ENCODE data around the gene ACTN4. TPM values are rescaled to one million over a fixed set of nuclear protein-coding genes. Genes with fewer than 3 reads are reported as not detected.

ACTN4 gene
- total RNA-seq, 1 donor from 2014 or later = 329 TPM

GRCh38 chr19:38690832-38691231 lies 43.4 kb downstream of the ACTN4 start:
- Mint-ChIP-seq H3K27ac (no peak overlapping the region), H3K4me3 (ENCODE audit: low read depth) (no peak overlapping the region), H3K4me1 (ENCODE audit: low read depth) (peaks cover 62% of the 10 kb centered on the region), H3K9me3 (no peaks in the 10 kb centered on the region), H3K27me3 (ENCODE audit: low read depth) (no peaks in the 10 kb centered on the region), H3K36me3 (ENCODE audit: low read depth) (peaks cover 21% of the 10 kb centered on the region)
- intact Hi-C loops (cut with micrococcal nuclease) = no loop called here
- DNase-seq (ENCODE audit: low spot score) = no peak

GRCh38 chr19:38691938-38692457 lies 44.5 kb downstream of the ACTN4 start:
- intact Hi-C loops (cut with micrococcal nuclease) = no loop called here
- no peak for DNase-seq (ENCODE audit: low spot score)
- Mint-ChIP-seq H3K27me3 (ENCODE audit: low read depth) (no peaks in the 10 kb centered on the region), H3K27ac (no peak overlapping the region), H3K9me3 (no peaks in the 10 kb centered on the region), H3K4me3 (ENCODE audit: low read depth) (no peak overlapping the region), H3K36me3 (ENCODE audit: low read depth) (peaks cover 21% of the 10 kb centered on the region), H3K4me1 (ENCODE audit: low read depth) (peaks cover 58% of the 10 kb centered on the region)

- H3K27ac Mint-ChIP-seq = no peak overlapping the region
- intact Hi-C loops (cut with micrococcal nuclease) = no loop called here
- H3K36me3 Mint-ChIP-seq (ENCODE audit: low read depth) = peaks cover 15% of the 10 kb centered on the region
- no peak for DNase-seq (ENCODE audit: low spot score)
- peaks cover 57% of the 10 kb centered on the region for H3K4me1 Mint-ChIP-seq (ENCODE audit: low read depth)
- H3K9me3 Mint-ChIP-seq = no peaks in the 10 kb centered on the region
- no peak overlapping the region for H3K4me3 Mint-ChIP-seq (ENCODE audit: low read depth)
- H3K27me3 Mint-ChIP-seq (ENCODE audit: low read depth) = no peaks in the 10 kb centered on the region
These were observed 45.3 kb downstream of the ACTN4 start for GRCh38 chr19:38692458-38693379.

GRCh38 chr19:38693380-38694223 lies 46.2 kb downstream of the ACTN4 start:
- H3K4me1 Mint-ChIP-seq (ENCODE audit: low read depth) = peaks cover 64% of the 10 kb centered on the region
- H3K27me3 Mint-ChIP-seq (ENCODE audit: low read depth) = no peaks in the 10 kb centered on the region
- H3K27ac Mint-ChIP-seq = peak overlapping the region; percentile 63
- H3K4me3 Mint-ChIP-seq (ENCODE audit: low read depth) = peak overlapping the region; percentile 32
- no peaks in the 10 kb centered on the region for H3K9me3 Mint-ChIP-seq
- H3K36me3 Mint-ChIP-seq (ENCODE audit: low read depth) = peaks cover 13% of the 10 kb centered on the region
- DNase-seq (ENCODE audit: low spot score) = no peak
- intact Hi-C loops (cut with micrococcal nuclease) = no loop called here

- Mint-ChIP-seq H3K27me3 (ENCODE audit: low read depth) (no peaks in the 10 kb centered on the region), H3K4me3 (ENCODE audit: low read depth) (no peak overlapping the region), H3K36me3 (ENCODE audit: low read depth) (peaks cover 11% of the 10 kb centered on the region), H3K4me1 (ENCODE audit: low read depth) (peaks cover 65% of the 10 kb centered on the region), H3K27ac (peak overlapping the region; percentile 33), H3K9me3 (no peaks in the 10 kb centered on the region)
- no peak for DNase-seq (ENCODE audit: low spot score)
- intact Hi-C loops (cut with micrococcal nuclease) = no loop called here
These were observed 47.9 kb downstream of the ACTN4 start for GRCh38 chr19:38695317-38695683.

GRCh38 chr19:38695832-38696728 lies 48.6 kb downstream of the ACTN4 start:
- Mint-ChIP-seq H3K27ac (peak overlapping the region; percentile 32), H3K36me3 (ENCODE audit: low read depth) (peaks cover 15% of the 10 kb centered on the region), H3K4me3 (ENCODE audit: low read depth) (no peak overlapping the region), H3K9me3 (no peaks in the 10 kb centered on the region), H3K27me3 (ENCODE audit: low read depth) (no peaks in the 10 kb centered on the region), H3K4me1 (ENCODE audit: low read depth) (peaks cover 65% of the 10 kb centered on the region)
- intact Hi-C loops (cut with micrococcal nuclease) = no loop called here
- DNase-seq (ENCODE audit: low spot score) = no peak

GRCh38 chr19:38696729-38697055 lies 49.2 kb downstream of the ACTN4 start:
- no peak for DNase-seq (ENCODE audit: low spot score)
- no peak overlapping the region for H3K4me3 Mint-ChIP-seq (ENCODE audit: low read depth)
- no peaks in the 10 kb centered on the region for H3K9me3 Mint-ChIP-seq
- peaks cover 64% of the 10 kb centered on the region for H3K4me1 Mint-ChIP-seq (ENCODE audit: low read depth)
- no peaks in the 10 kb centered on the region for H3K27me3 Mint-ChIP-seq (ENCODE audit: low read depth)
- peaks cover 21% of the 10 kb centered on the region for H3K36me3 Mint-ChIP-seq (ENCODE audit: low read depth)
- intact Hi-C loops (cut with micrococcal nuclease) = no loop called here
- peak overlapping the region; percentile 32 for H3K27ac Mint-ChIP-seq

- no peaks in the 10 kb centered on the region for H3K9me3 Mint-ChIP-seq
These were observed 49.7 kb downstream of the ACTN4 start for GRCh38 chr19:38697197-38697596.

GRCh38 chr19:38697641-38698071 lies 50.2 kb downstream of the ACTN4 start:
- Mint-ChIP-seq H3K9me3 (no peaks in the 10 kb centered on the region), H3K27ac (no peak overlapping the region), H3K4me3 (ENCODE audit: low read depth) (no peak overlapping the region), H3K4me1 (ENCODE audit: low read depth) (peaks cover 55% of the 10 kb centered on the region), H3K27me3 (ENCODE audit: low read depth) (no peaks in the 10 kb centered on the region), H3K36me3 (ENCODE audit: low read depth) (peaks cover 24% of the 10 kb centered on the region)
- DNase-seq (ENCODE audit: low spot score) = no peak
- intact Hi-C loops (cut with micrococcal nuclease) = no loop called here

More at GRCh38 chr19:38697197-38697596, 49.7 kb downstream of the ACTN4 start:
- no peak for DNase-seq (ENCODE audit: low spot score)
- Mint-ChIP-seq H3K27me3 (ENCODE audit: low read depth) (no peaks in the 10 kb centered on the region), H3K4me1 (ENCODE audit: low read depth) (peaks cover 59% of the 10 kb centered on the region), H3K4me3 (ENCODE audit: low read depth) (no peak overlapping the region), H3K36me3 (ENCODE audit: low read depth) (peaks cover 22% of the 10 kb centered on the region), H3K27ac (no peak overlapping the region)
- intact Hi-C loops (cut with micrococcal nuclease) = no loop called here

GRCh38 chr19:38698225-38699026 lies 51.0 kb downstream of the ACTN4 start:
- H3K9me3 Mint-ChIP-seq = no peaks in the 10 kb centered on the region
- intact Hi-C loops (cut with micrococcal nuclease) = no loop called here
- H3K4me3 Mint-ChIP-seq (ENCODE audit: low read depth) = peak overlapping the region; percentile 35
- no peak for DNase-seq (ENCODE audit: low spot score)
- peaks cover 31% of the 10 kb centered on the region for H3K36me3 Mint-ChIP-seq (ENCODE audit: low read depth)
- H3K4me1 Mint-ChIP-seq (ENCODE audit: low read depth) = peaks cover 48% of the 10 kb centered on the region
- no peaks in the 10 kb centered on the region for H3K27me3 Mint-ChIP-seq (ENCODE audit: low read depth)
- peak overlapping the region; percentile 57 for H3K27ac Mint-ChIP-seq

GRCh38 chr19:38699027-38699346 lies 51.5 kb downstream of the ACTN4 start:
- H3K4me3 Mint-ChIP-seq (ENCODE audit: low read depth) = no peak overlapping the region
- intact Hi-C loops (cut with micrococcal nuclease) = no loop called here
- no peak for DNase-seq (ENCODE audit: low spot score)

More at GRCh38 chr19:38699027-38699346, 51.5 kb downstream of the ACTN4 start:
- Mint-ChIP-seq H3K36me3 (ENCODE audit: low read depth) (peaks cover 36% of the 10 kb centered on the region), H3K27me3 (ENCODE audit: low read depth) (no peaks in the 10 kb centered on the region), H3K4me1 (ENCODE audit: low read depth) (peaks cover 43% of the 10 kb centered on the region), H3K9me3 (no peaks in the 10 kb centered on the region), H3K27ac (peak overlapping the region; percentile 49)
